GM12878 (cell line): ENCODE data around the gene RHBDF2. TPM values are rescaled to one million over a fixed set of nuclear protein-coding genes. Genes with fewer than 3 reads are reported as not detected.

Experiments
- ATAC-seq: fragments of 200-7000 bp; cut with Tn5 transposase; 3 replicates; pipeline ENCODE4 v1.9.1; 2020; ENCODE audit warnings: mild to moderate bottlenecking, moderate library complexity
- BruUV-seq: library from RNA; stranded (reverse); fragments of 400-500 nt; replicated peaks from 2 replicates; lab custom pipeline; 2021; lab: Mats Ljungman, UMichigan
- CTCF ChIA-PET: fragments of 300-600 bp; sonication (Branson Sonifier 250); formaldehyde crosslinking; extraction: SDS; loops from one replicate; lab custom pipeline; 2021; ENCODE audit warnings: inconsistent platforms; lab: Yijun Ruan, JAX
- POLR2A ChIA-PET: fragments of 350-600 bp; formaldehyde crosslinking; extraction: SDS; loops from one replicate; lab custom pipeline; 2021; ENCODE audit warnings: inconsistent platforms; lab: Charles Lee
- RAD21 ChIA-PET: fragments of 300-600 bp; sonication (Branson Sonifier 250); formaldehyde crosslinking; loops from one replicate; lab custom pipeline; 2023; ENCODE audit warnings: antibody characterized with exemption; ENCODE audit not compliant: unreplicated experiment; lab: Charles Lee
- SMC1A ChIA-PET: fragments of 300-600 bp; sonication (Branson Sonifier 250); formaldehyde crosslinking; loops from one replicate; lab custom pipeline; 2023; ENCODE audit not compliant: unreplicated experiment, uncharacterized antibody; lab: Charles Lee
- DNase-seq: peaks from one replicate; pipeline ENCODE4 v3.0.0-alpha.2; 2011; ENCODE audit warnings: low read depth, low spot score
- FAIRE-seq: peaks from 3 replicates; lab custom pipeline; 2011; peaks lifted over from hg19 to GRCh38; lab: Jason Lieb, UNC
- H2AFZ ChIP-seq: 2 replicates; pipeline ENCODE4 v1.6.0; 2011; ENCODE audit warnings: low read depth, low read length, control low read depth; ENCODE audit not compliant: control insufficient read depth
- H3K27ac ChIP-seq: 2 replicates; pipeline ENCODE4 v1.5.1; 2011; ENCODE audit warnings: control low read depth; ENCODE audit not compliant: control insufficient read depth, insufficient read depth
- H3K27me3 ChIP-seq, 2 experiments: replicated peaks in 1 of 2; 2 replicates each; pipeline versions ENCODE4 v1.6.0 to v1.6.1; 2011; ENCODE audit warnings: low read length in 1 of 2; ENCODE audit not compliant: control insufficient read depth in 2 of 2, insufficient read depth in 2 of 2
- H3K36me3 ChIP-seq, 2 experiments: 2 replicates each; pipeline ENCODE4 v1.5.1; 2011; ENCODE audit warnings: low read length in 1 of 2; ENCODE audit not compliant: control insufficient read depth in 2 of 2, insufficient read depth in 2 of 2
- H3K4me1 ChIP-seq: 2 replicates; pipeline ENCODE4 v1.6.1; 2011; ENCODE audit warnings: mild to moderate bottlenecking, low read length, moderate library complexity, mixed read lengths; ENCODE audit not compliant: control insufficient read depth, insufficient read depth
- H3K4me2 ChIP-seq: 2 replicates; pipeline ENCODE4 v1.6.0; 2011; ENCODE audit warnings: control low read depth; ENCODE audit not compliant: control insufficient read depth, insufficient read depth
- H3K4me3 ChIP-seq: fragments of 200-600 bp; sonication (generic); 2 replicates; pipeline ENCODE4 v1.5.1; 2016
- H3K79me2 ChIP-seq: 2 replicates; pipeline ENCODE4 v1.6.0; 2011; ENCODE audit warnings: low read length; ENCODE audit not compliant: control insufficient read depth, insufficient read depth
- H3K9ac ChIP-seq: 2 replicates; pipeline ENCODE4 v1.8.0; 2011; ENCODE audit warnings: low read length, control low read depth, mixed read lengths; ENCODE audit not compliant: control insufficient read depth, insufficient read depth
- H3K9me3 ChIP-seq: replicated peaks from 3 replicates; pipeline ENCODE4 v1.5.1; 2011; ENCODE audit warnings: mild to moderate bottlenecking, low read length; ENCODE audit not compliant: control insufficient read depth, insufficient read depth
- H4K20me1 ChIP-seq: 2 replicates; pipeline ENCODE4 v1.6.0; 2011; ENCODE audit not compliant: control insufficient read depth, insufficient read depth
- ATF7 ChIP-seq: fragments of 450-650 bp; IDR thresholded peaks from 2 replicates; pipeline ENCODE4 v1.6.1; 2016; ENCODE audit warnings: low read depth, mild to moderate bottlenecking
- BHLHE40 ChIP-seq, 2 experiments: fragments of 450-650 bp in 1 of 2; IDR thresholded peaks; 2 replicates each; pipeline ENCODE4 v1.6.1; 2011 to 2017; ENCODE audit warnings: low read depth in 2 of 2, borderline replicate concordance in 1 of 2, improper control_type of control experiment in 1 of 2, low read length in 1 of 2, mild to moderate bottlenecking in 1 of 2
- CTCF ChIP-seq, 3 experiments: IDR thresholded peaks in 2 of 3; conservative IDR thresholded peaks in 1 of 3; 2 replicates each; pipeline ENCODE4 v1.5.1; 2011; ENCODE audit warnings: low read depth in 3 of 3, low read length in 3 of 3, mild to moderate bottlenecking in 3 of 3, control low read depth in 2 of 3, moderate library complexity in 2 of 3, inconsistent platforms in 1 of 3, mixed read lengths in 1 of 3; ENCODE audit not compliant: control insufficient read depth in 2 of 3, insufficient read depth in 1 of 3; ENCODE audit errors: extremely low read depth in 1 of 3
- DPF2 ChIP-seq: fragments of 450-650 bp; IDR thresholded peaks from 2 replicates; pipeline ENCODE4 v1.6.1; 2017; ENCODE audit warnings: mild to moderate bottlenecking
- FOXK2 ChIP-seq: fragments of 450-650 bp; IDR thresholded peaks from 2 replicates; pipeline ENCODE4 v1.6.1; 2017; ENCODE audit warnings: mild to moderate bottlenecking, moderate library complexity
- IKZF1 ChIP-seq: fragments of 450-650 bp; conservative IDR thresholded peaks from 2 replicates; pipeline ENCODE4 v1.6.1; 2017; ENCODE audit warnings: antibody characterized with exemption, mild to moderate bottlenecking
- NBN ChIP-seq: fragments of 450-650 bp; IDR thresholded peaks from 2 replicates; pipeline ENCODE4 v1.6.1; 2016
- NR2F1 ChIP-seq: fragments of 450-650 bp; conservative IDR thresholded peaks from 2 replicates; pipeline ENCODE4 v1.6.1; 2017; ENCODE audit warnings: mild to moderate bottlenecking
- PAX5 ChIP-seq: IDR thresholded peaks from 2 replicates; pipeline ENCODE4 v1.6.1; 2011; ENCODE audit warnings: low read depth, low read length, borderline replicate concordance
- PKNOX1 ChIP-seq: fragments of 450-650 bp; IDR thresholded peaks from 2 replicates; pipeline ENCODE4 v1.6.1; 2016; ENCODE audit warnings: mild to moderate bottlenecking
- PML ChIP-seq: IDR thresholded peaks from 2 replicates; pipeline ENCODE4 v1.6.1; 2012; ENCODE audit warnings: low read length, inconsistent platforms
- POU2F2 ChIP-seq: IDR thresholded peaks from 3 replicates; pipeline ENCODE4 v1.6.1; 2011; ENCODE audit warnings: low read depth, mild to moderate bottlenecking, low read length, borderline replicate concordance
- RAD51 ChIP-seq: fragments of 450-650 bp; IDR thresholded peaks from 2 replicates; pipeline ENCODE4 v1.6.1; 2016; ENCODE audit warnings: moderate library complexity, mild to moderate bottlenecking, inconsistent platforms
- RBBP5 ChIP-seq: fragments of 200-600 bp; sonication (generic); conservative IDR thresholded peaks from 2 replicates; pipeline ENCODE4 v1.6.1; 2016
- REST ChIP-seq: IDR thresholded peaks from 2 replicates; pipeline ENCODE4 v1.6.1; 2012; ENCODE audit warnings: mild to moderate bottlenecking, low read depth, low read length
- RUNX3 ChIP-seq: IDR thresholded peaks from 2 replicates; pipeline ENCODE4 v1.6.1; 2012; ENCODE audit warnings: low read length, inconsistent platforms
- SP1 ChIP-seq: IDR thresholded peaks from one replicate; pipeline ENCODE4 v1.6.1; 2011; ENCODE audit warnings: low read depth, low read length
- SRF ChIP-seq, 2 experiments: IDR thresholded peaks; 2 replicates each; pipeline ENCODE4 v1.6.1; 2011; ENCODE audit warnings: low read depth in 2 of 2, low read length in 2 of 2, mild to moderate bottlenecking in 1 of 2, moderate library complexity in 1 of 2
- WGBS: methylation state at CpG from one replicate; pipeline ENCODE4 v1.1.6; 2016; ENCODE audit warnings: low lambda C conversion rate; ENCODE audit not compliant: insufficient replicate concordance, insufficient coverage; ENCODE audit errors: missing lambda C conversion rate; 5-methylcytosine and 5-hydroxymethylcytosine counted together
- in situ Hi-C: fragments of 300-500 bp; cut with MboI; formaldehyde crosslinking; loops from 9 replicates; pipeline ENCODE4 v1.14.3; 2018; ENCODE audit warnings: mixed read lengths
- intact Hi-C: fragments of 100-400 bp; cut with micrococcal nuclease; formaldehyde crosslinking; loops from one replicate; pipeline ENCODE4 v1.14.2; 2022; ENCODE audit not compliant: unreplicated experiment
- polyA plus RNA-seq, 11 experiments: library from polyadenylated mRNA; depleted of rRNA in 4 of 11; unstranded in 6 of 11; stranded (reverse) in 5 of 11; fragments of >200 nt; fragmentation: Nextera tagmentation in 4 of 11; fragmentation: Illumina TruSeq in 1 of 11; extraction: Ambion mirVana in 4 of 11; extraction: Trizol in 1 of 11; gene quantifications; 1 replicate in 1 of 11; 2 replicates in 10 of 11; pipeline versions ENCODE4 v1.2.1 to v1.2.3, GENCODE V29; 2011 to 2016; ENCODE audit warnings: inconsistent platforms in 2 of 11, missing spikeins in 2 of 11, low read depth in 1 of 11
- total RNA-seq, 4 experiments: library from RNA; depleted of rRNA in 3 of 4; stranded (reverse); fragments of >200 nt in 3 of 4; fragmentation: Illumina TruSeq in 1 of 4; extraction: Trizol in 1 of 4; gene quantifications; 2 replicates each; pipeline versions ENCODE4 v1.2.1 to v1.2.3, GENCODE V29; 2013 to 2021

Gene RHBDF2
- total and polyA plus RNA-seq, 10 of the 15 experiments (the other 5 are each of a cell fraction or from before 2014, with no cell fraction given) = 0.97 to 43.0 (median 18.7) TPM

- Histone ChIP-seq H3K27ac (no peak overlapping the region; the same call in 1 of the 2 replicates), H3K79me2 (no peaks in the 10 kb centered on the region), H3K4me3 (no peak overlapping the region), H3K9ac (peak overlapping the region; percentile 53; the same call in 1 of the 2 replicates), H4K20me1 (no peaks in the 10 kb centered on the region), H3K4me2 (peak overlapping the region; percentile 76), H3K36me3 (no peaks in the 10 kb centered on the region), H3K4me1 (peaks cover 12% of the 10 kb centered on the region), H3K27me3 (no peaks in the 10 kb centered on the region), H3K9me3 (no peaks in the 10 kb centered on the region), H2AFZ (peak overlapping the region; percentile 84)
- ATAC-seq (peak; percentile 82), FAIRE-seq (no peak), DNase-seq (no peak)
- RAD21 ChIA-PET = interaction anchor here (0.5 to 2.5 kb wide), 17 partner anchors 13 to 708 kb away, joined by 3 to 20 read pairs (median 5); partner anchors contain the start of gene PRCD
- CTCF ChIA-PET = interaction anchor here (1.0 to 4.0 kb wide), 14 partner anchors 12 to 154 kb away, joined by 3 to 41 read pairs (median 6); partner anchors contain the start of gene PRCD
- in situ Hi-C loops = no loop called here
- WGBS = 3% methylated on average over 26 of the region's 26 CpGs
- intact Hi-C loops = no loop called here
- no TSS peak for BruUV-seq
- SMC1A ChIA-PET = interaction anchor here (0.6 to 2.8 kb wide), 13 partner anchors 12 to 540 kb away, joined by 3 to 16 read pairs (median 3); no protein-coding TSS in a partner anchor
- POLR2A ChIA-PET = interaction anchor here (0.7 to 2.1 kb wide), 5 partner anchors 23 to 1439 kb away, joined by 3 to 13 read pairs (median 5); no protein-coding TSS in a partner anchor
- TF ChIP-seq REST = no peak
- TF ChIP-seq DPF2 = peak; percentile 32
- TF ChIP-seq PML = no peak
- peak; percentile 76; the same call in 1 of the 2 replicates for TF ChIP-seq RAD51
- no peak for TF ChIP-seq RBBP5
- peak; percentile 32; the same call in 1 of the 2 replicates for TF ChIP-seq ATF7
- TF ChIP-seq FOXK2 = no peak
- peak; percentile 47 to 87; a peak in 3 of 4 replicates for TF ChIP-seq BHLHE40 (IDR thresholded peaks at IDR 0.05; ENCODE audit: borderline replicate concordance in 1 of 2, low read depth in 2 of 2, low read length in 1 of 2)
- peak; percentile 48 for TF ChIP-seq NR2F1
- TF ChIP-seq PAX5 = peak; percentile 19; the same call in 1 of the 2 replicates
- peak; percentile 61 for TF ChIP-seq IKZF1
- no peak for TF ChIP-seq SP1
- TF ChIP-seq POU2F2 = no peak
- TF ChIP-seq SRF (IDR thresholded peaks at IDR 0.05; ENCODE audit: low read depth in 2 of 2, low read length in 2 of 2) = peak; percentile 51 to 78; a peak in 3 of 4 replicates
- peak in 1 of 3 experiments; percentile 22; a peak in 1 of 6 replicates for TF ChIP-seq CTCF (IDR thresholded peaks at IDR 0.05 in 2 of 3, conservative IDR thresholded peaks at IDR 0.05 in 1 of 3; ENCODE audit: control insufficient read depth in 2 of 3, extremely low read depth in 1 of 3, insufficient read depth in 1 of 3, low read depth in 3 of 3, low read length in 3 of 3)
- 0 out of 2 replicates have a peak, but pooled peaks have one; percentile 35 for TF ChIP-seq NBN
- TF ChIP-seq RUNX3 = peak; percentile 5; the same call in 1 of the 2 replicates
- TF ChIP-seq PKNOX1 = peak; percentile 34; the same call in 1 of the 2 replicates
Measured at GRCh38 chr17:76527430-76528111, 26.3 kb upstream of the RHBDF2 start.
